GM12872 (cell line): Measurements from ENCODE around the gene ROR2.

ENCODE experiments used
- CTCF ChIP-seq: IDR thresholded peaks from 3 replicates; pipeline ENCODE4 v1.5.1; 2011; ENCODE audit warnings: low read depth, mild to moderate bottlenecking, low read length, moderate library complexity; ENCODE audit not compliant: insufficient read depth

Gene ROR2

DNA sequence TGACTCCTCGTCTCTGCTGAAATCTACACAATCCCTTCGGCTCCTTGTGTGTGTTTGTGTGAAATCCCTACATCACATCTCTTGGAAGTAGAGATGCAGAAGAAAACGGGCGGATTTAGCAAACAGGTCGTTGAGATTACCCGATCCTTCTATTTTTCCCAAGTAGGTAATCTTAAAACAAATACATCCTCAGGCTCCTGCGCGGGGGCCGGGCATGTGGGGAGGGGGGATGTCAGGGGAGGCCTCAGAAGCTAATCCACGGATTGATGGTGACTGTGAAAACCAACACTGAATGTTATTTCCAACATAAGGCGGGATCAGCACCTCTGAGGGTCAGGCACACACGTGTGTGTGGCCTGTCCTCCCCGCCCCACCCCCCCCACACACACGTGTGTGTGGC is 137.8 kb downstream of the ROR2 start:
- no peak for TF ChIP-seq CTCF

DNA sequence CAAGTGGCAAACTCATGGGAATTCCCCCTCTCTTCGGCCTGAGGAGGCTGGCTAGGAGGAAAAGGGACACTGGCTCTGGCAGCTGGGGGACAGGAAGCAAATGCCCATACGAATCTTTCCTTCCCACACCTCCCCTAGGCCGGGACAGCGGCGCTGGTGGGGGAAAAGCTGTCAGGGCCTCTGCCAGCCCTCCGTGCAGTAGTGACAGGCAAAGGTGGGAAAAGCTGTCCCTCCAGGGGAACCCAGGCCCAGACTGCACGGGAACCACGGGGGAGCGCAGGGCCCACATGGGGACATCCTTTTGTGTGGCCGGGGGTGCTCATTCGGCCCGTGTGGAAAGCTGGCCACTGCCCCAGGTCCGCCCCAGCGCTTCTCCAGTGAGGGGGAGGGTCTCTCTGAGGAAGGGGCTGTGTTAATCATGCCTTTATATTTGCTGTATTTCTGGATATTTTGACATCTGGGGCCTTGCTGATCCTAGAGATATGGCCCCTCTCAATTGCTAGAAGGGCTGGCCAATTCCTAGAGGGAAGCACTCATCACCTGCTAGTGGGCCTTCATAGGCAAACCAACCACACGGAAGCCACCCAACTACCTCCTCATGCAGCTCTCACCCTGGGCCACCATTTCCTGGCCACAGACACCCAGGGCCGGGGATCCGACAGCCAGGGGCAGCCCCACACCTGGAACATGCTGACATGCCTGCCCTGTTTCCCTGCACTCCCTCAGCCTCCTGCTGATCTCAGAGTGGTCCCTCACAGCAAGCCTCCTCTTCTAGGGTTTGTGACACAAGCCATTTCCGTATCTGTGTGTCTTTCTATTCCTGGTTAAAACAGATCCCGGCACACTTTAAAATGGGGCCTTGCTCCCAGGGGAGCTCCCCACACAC is 138.8 kb downstream of the ROR2 start:
- TF ChIP-seq CTCF: no peak

- TF ChIP-seq CTCF: no peak
These were observed 139.6 kb downstream of the ROR2 start for GRCh38 chr9:91810286-91810905.

- no peak for TF ChIP-seq CTCF
These were observed 140.3 kb downstream of the ROR2 start for GRCh38 chr9:91809581-91810285.

DNA sequence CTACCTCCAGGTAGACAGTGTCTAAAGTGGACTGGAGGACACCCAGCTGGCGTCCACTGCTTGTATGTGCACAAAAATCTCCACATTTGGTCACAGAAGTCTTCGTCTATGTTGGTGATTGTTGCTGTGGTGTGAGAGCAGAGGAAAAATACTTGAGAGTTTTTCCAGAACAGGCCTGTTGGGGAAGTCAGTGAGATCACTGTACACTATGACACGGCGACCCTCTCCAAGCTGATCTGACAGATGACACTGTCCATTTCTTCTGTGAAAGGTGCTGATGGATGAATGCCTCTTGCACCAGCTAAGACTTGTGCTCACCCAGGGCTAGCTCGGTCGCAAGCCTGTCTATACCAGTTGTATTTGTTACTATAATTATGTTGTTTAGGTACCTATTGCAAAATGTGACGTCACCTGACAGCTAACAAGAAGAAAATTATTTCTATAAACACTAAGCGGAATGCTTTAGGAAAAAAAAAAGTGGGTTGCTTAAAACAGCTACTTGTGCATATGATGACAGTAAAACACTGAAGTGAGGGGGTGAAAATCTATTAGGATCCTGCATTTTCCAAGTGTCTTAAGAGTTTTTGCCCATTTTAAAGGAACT is 142.3 kb downstream of the ROR2 start:
- no peak for TF ChIP-seq CTCF

DNA sequence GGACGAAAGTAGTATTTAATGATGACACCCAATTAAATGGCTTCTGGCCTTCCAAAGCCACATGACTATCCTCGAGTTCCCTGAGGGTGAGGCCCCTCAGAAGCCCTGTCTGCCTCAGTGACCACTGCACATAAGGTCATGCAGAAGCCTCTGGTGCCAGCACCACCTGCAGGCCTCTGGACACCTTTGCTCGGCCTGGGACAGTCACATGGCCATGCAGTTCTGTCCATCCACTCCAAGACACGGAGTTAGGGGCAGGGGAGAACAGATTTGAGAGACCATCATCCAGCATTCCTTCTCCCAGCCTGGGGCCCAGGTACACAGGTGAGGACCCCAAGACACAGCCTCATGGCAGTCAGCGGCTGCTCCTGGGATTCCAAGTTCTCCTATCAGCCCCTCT is 145.0 kb downstream of the ROR2 start:
- no peak for TF ChIP-seq CTCF
